Stimulated activated CD4-positive, alpha-beta T cell treated with anti-CD3 and anti-CD28 coated beads, TNF-alpha, amount 100 ng/mL, for 1 hour (primary cell): ENCODE results near the gene PABPN1L.

Experiments
- DNase-seq, 3 donors: peaks; one replicate each; pipeline ENCODE4 v3.0.0-alpha.2; 2020; ENCODE audit warnings: low read depth in 3 of 3, low spot score in 1 of 3

Gene PABPN1L

GRCh38 chr16:88814144-88814502 is 52.3 kb downstream of the PABPN1L start:
- DNase-seq: no peak
